ENCODE results near the gene TSPO2. TPM values are rescaled to one million over a fixed set of nuclear protein-coding genes. Genes with fewer than 3 reads are reported as not detected.

TSPO2 gene
- total RNA-seq, 2 experiments from 2014 or later: not detected

GRCh38 chr6:41047745-41048732, 5.8 kb downstream of the TSPO2 start:
- H3K4me3 Mint-ChIP-seq: no peak overlapping the region
- H3K4me1 Mint-ChIP-seq: peaks cover 11% of the 10 kb centered on the region
- H3K36me3 Mint-ChIP-seq: peaks cover 6% of the 10 kb centered on the region
- ATAC-seq (no peak), DNase-seq (no peak)
- H3K27me3 Mint-ChIP-seq: no peaks in the 10 kb centered on the region
- no peak overlapping the region for H3K27ac Mint-ChIP-seq
- H3K9me3 Mint-ChIP-seq (ENCODE audit: low read depth): no peaks in the 10 kb centered on the region
- CTCF ChIA-PET: interaction anchor here (1.6 to 1.7 kb wide), 3 partner anchors 10 to 135 kb away, joined by 6 to 7 read pairs (median 7); no protein-coding TSS in a partner anchor

- Mint-ChIP-seq H3K4me1 (peaks cover 11% of the 10 kb centered on the region), H3K9me3 (ENCODE audit: low read depth) (no peaks in the 10 kb centered on the region), H3K4me3 (no peak overlapping the region), H3K36me3 (peaks cover 6% of the 10 kb centered on the region), H3K27ac (no peak overlapping the region), H3K27me3 (no peaks in the 10 kb centered on the region)
- no peak for DNase-seq
- ATAC-seq: no peak
- CTCF ChIA-PET: interaction anchor here (0.8 to 2.1 kb wide), 4 partner anchors 10 to 133 kb away, joined by 4 to 7 read pairs (median 6); no protein-coding TSS in a partner anchor
Measured at GRCh38 chr6:41049521-41049920, 7.3 kb downstream of the TSPO2 start.

GRCh38 chr6:41049955-41050354, 7.7 kb downstream of the TSPO2 start:
- H3K27ac Mint-ChIP-seq: no peak overlapping the region
- H3K9me3 Mint-ChIP-seq (ENCODE audit: low read depth): no peaks in the 10 kb centered on the region
- H3K4me1 Mint-ChIP-seq: peaks cover 11% of the 10 kb centered on the region
- ATAC-seq (no peak), DNase-seq (peak; percentile 26)
- peaks cover 6% of the 10 kb centered on the region for H3K36me3 Mint-ChIP-seq
- no peak overlapping the region for H3K4me3 Mint-ChIP-seq
- CTCF ChIA-PET: interaction anchor here (0.8 to 2.1 kb wide), 3 partner anchors 10 to 133 kb away, joined by 4 to 7 read pairs (median 4); no protein-coding TSS in a partner anchor
- no peaks in the 10 kb centered on the region for H3K27me3 Mint-ChIP-seq

GRCh38 chr6:41050536-41050935, 8.3 kb downstream of the TSPO2 start:
- H3K36me3 Mint-ChIP-seq: peaks cover 6% of the 10 kb centered on the region
- CTCF ChIA-PET: interaction anchor here (2.1 kb wide), 1 partner anchor 19 kb away, joined by 4 read pairs; no protein-coding TSS in a partner anchor
- ATAC-seq (no peak), DNase-seq (no peak)
- H3K4me1 Mint-ChIP-seq: peaks cover 11% of the 10 kb centered on the region
- H3K9me3 Mint-ChIP-seq (ENCODE audit: low read depth): no peaks in the 10 kb centered on the region
- H3K27ac Mint-ChIP-seq: no peak overlapping the region
- H3K27me3 Mint-ChIP-seq: no peaks in the 10 kb centered on the region
- no peak overlapping the region for H3K4me3 Mint-ChIP-seq

- CTCF ChIA-PET: interaction anchor here (1.3 to 1.9 kb wide), 4 partner anchors 10 to 24 kb away, joined by 3 to 7 read pairs (median 4); partner anchors contain the start of genes TSPO2 and UNC5CL
- H3K4me3 Mint-ChIP-seq: no peak overlapping the region
- H3K4me1 Mint-ChIP-seq: peaks cover 11% of the 10 kb centered on the region
Measured at GRCh38 chr6:41051873-41052272, 9.6 kb downstream of the TSPO2 start.

GRCh38 chr6:41053041-41053440, 10.8 kb downstream of the TSPO2 start, which contains the start of gene APOBEC2:
APOBEC2 (plus strand) TSS chr6:41053202; CDS start chr6:41053348, 146 bp downstream.
- H3K27ac Mint-ChIP-seq: peak within 1 kb of the TSS; percentile 61
- DNase-seq (peak; percentile 37), ATAC-seq (no peak)
- peaks cover 11% of the 10 kb centered on the region for H3K4me1 Mint-ChIP-seq
- CTCF ChIA-PET: interaction anchor here (1.3 to 5.0 kb wide), 6 partner anchors 11 to 25 kb away, joined by 3 to 24 read pairs (median 6); partner anchors contain the start of genes TSPO2 and UNC5CL
- H3K4me3 Mint-ChIP-seq: no peak within 1 kb of the TSS
- H3K9me3 Mint-ChIP-seq (ENCODE audit: low read depth): no peaks in the 10 kb centered on the region
- H3K27me3 Mint-ChIP-seq: no peaks in the 10 kb centered on the region
- H3K36me3 Mint-ChIP-seq: peaks cover 6% of the 10 kb centered on the region

More at GRCh38 chr6:41051873-41052272, 9.6 kb downstream of the TSPO2 start:
- DNase-seq (peak; percentile 22), ATAC-seq (peak; percentile 80)
- Mint-ChIP-seq H3K27me3 (no peaks in the 10 kb centered on the region), H3K9me3 (ENCODE audit: low read depth) (no peaks in the 10 kb centered on the region), H3K36me3 (peaks cover 6% of the 10 kb centered on the region), H3K27ac (peak overlapping the region; percentile 61)

GRCh38 chr6:41054511-41054910, 12.2 kb downstream of the TSPO2 start:
- no peaks in the 10 kb centered on the region for H3K27me3 Mint-ChIP-seq
- peaks cover 15% of the 10 kb centered on the region for H3K4me1 Mint-ChIP-seq
- H3K4me3 Mint-ChIP-seq: no peak overlapping the region
- H3K9me3 Mint-ChIP-seq (ENCODE audit: low read depth): no peaks in the 10 kb centered on the region
- no peak overlapping the region for H3K27ac Mint-ChIP-seq
- DNase-seq: no peak
- CTCF ChIA-PET: interaction anchor here (0.8 to 5.0 kb wide), 7 partner anchors 13 to 128 kb away, joined by 3 to 24 read pairs (median 7); partner anchors contain the start of gene UNC5CL
- peaks cover 6% of the 10 kb centered on the region for H3K36me3 Mint-ChIP-seq
- no peak for ATAC-seq

GRCh38 chr6:41055149-41055548, 12.9 kb downstream of the TSPO2 start:
- Mint-ChIP-seq H3K4me1 (peaks cover 15% of the 10 kb centered on the region), H3K27me3 (no peaks in the 10 kb centered on the region), H3K36me3 (peaks cover 6% of the 10 kb centered on the region), H3K4me3 (no peak overlapping the region), H3K27ac (no peak overlapping the region), H3K9me3 (ENCODE audit: low read depth) (no peaks in the 10 kb centered on the region)
- ATAC-seq (no peak), DNase-seq (no peak)
- CTCF ChIA-PET: interaction anchor here (0.5 to 5.0 kb wide), 7 partner anchors 12 to 127 kb away, joined by 3 to 24 read pairs (median 7); partner anchors contain the start of gene UNC5CL

GRCh38 chr6:41056768-41057490, 14.7 kb downstream of the TSPO2 start:
- DNase-seq (no peak), ATAC-seq (no peak)
- Mint-ChIP-seq H3K27ac (no peak overlapping the region), H3K27me3 (no peaks in the 10 kb centered on the region), H3K36me3 (peaks cover 2% of the 10 kb centered on the region), H3K4me1 (peaks cover 12% of the 10 kb centered on the region), H3K4me3 (no peak overlapping the region), H3K9me3 (ENCODE audit: low read depth) (no peaks in the 10 kb centered on the region)
- CTCF ChIA-PET: interaction anchor here (2.7 to 5.0 kb wide), 3 partner anchors 13 to 125 kb away, joined by 7 to 24 read pairs (median 16); no protein-coding TSS in a partner anchor

- Mint-ChIP-seq H3K4me1 (peaks cover 3% of the 10 kb centered on the region), H3K27me3 (no peaks in the 10 kb centered on the region), H3K27ac (no peak overlapping the region), H3K9me3 (ENCODE audit: low read depth) (no peaks in the 10 kb centered on the region), H3K36me3 (no peaks in the 10 kb centered on the region), H3K4me3 (no peak overlapping the region)
- no peak for ATAC-seq
- CTCF ChIA-PET: interaction anchor here (1.0 to 1.5 kb wide), 2 partner anchors 12 to 248 kb away, joined by 3 to 7 read pairs; no protein-coding TSS in a partner anchor
- DNase-seq: no peak
Measured at GRCh38 chr6:41058783-41059181, 16.5 kb downstream of the TSPO2 start.

GRCh38 chr6:41059556-41059955, 17.3 kb downstream of the TSPO2 start:
- H3K27ac Mint-ChIP-seq: no peak overlapping the region
- DNase-seq (no peak), ATAC-seq (no peak)
- CTCF ChIA-PET: interaction anchor here (1.0 to 1.5 kb wide), 3 partner anchors 11 to 247 kb away, joined by 3 to 7 read pairs (median 4); no protein-coding TSS in a partner anchor
- no peaks in the 10 kb centered on the region for H3K27me3 Mint-ChIP-seq
- H3K4me3 Mint-ChIP-seq: no peak overlapping the region
- peaks cover 1% of the 10 kb centered on the region for H3K36me3 Mint-ChIP-seq
- peaks cover 3% of the 10 kb centered on the region for H3K4me1 Mint-ChIP-seq
- H3K9me3 Mint-ChIP-seq (ENCODE audit: low read depth): no peaks in the 10 kb centered on the region

GRCh38 chr6:41061196-41061726, 19.0 kb downstream of the TSPO2 start:
- no peak overlapping the region for H3K27ac Mint-ChIP-seq
- no peaks in the 10 kb centered on the region for H3K9me3 Mint-ChIP-seq (ENCODE audit: low read depth)
- ATAC-seq (no peak), DNase-seq (no peak)
- CTCF ChIA-PET: no interaction called here
- no peak overlapping the region for H3K4me3 Mint-ChIP-seq
- H3K36me3 Mint-ChIP-seq: peaks cover 7% of the 10 kb centered on the region
- H3K4me1 Mint-ChIP-seq: peaks cover 3% of the 10 kb centered on the region
- H3K27me3 Mint-ChIP-seq: no peaks in the 10 kb centered on the region

All from activated CD8-positive, alpha-beta memory T cell treated with anti-CD3 and anti-CD28 coated beads, Interleukin-2, amount 10 ng/mL, durations not matched to agents 7 days and 5 days (primary cell).